ENCODE data around the gene FAM72B.
A peak's percentile ranks its signal among the peaks of the same experiment; 100 is the strongest.
"Not testable (repeated sequence)": the region's sequence is repeated elsewhere in the genome, so short reads cannot be mapped to it uniquely, and the experiment has no call there.

The FAM72B gene

DNA sequence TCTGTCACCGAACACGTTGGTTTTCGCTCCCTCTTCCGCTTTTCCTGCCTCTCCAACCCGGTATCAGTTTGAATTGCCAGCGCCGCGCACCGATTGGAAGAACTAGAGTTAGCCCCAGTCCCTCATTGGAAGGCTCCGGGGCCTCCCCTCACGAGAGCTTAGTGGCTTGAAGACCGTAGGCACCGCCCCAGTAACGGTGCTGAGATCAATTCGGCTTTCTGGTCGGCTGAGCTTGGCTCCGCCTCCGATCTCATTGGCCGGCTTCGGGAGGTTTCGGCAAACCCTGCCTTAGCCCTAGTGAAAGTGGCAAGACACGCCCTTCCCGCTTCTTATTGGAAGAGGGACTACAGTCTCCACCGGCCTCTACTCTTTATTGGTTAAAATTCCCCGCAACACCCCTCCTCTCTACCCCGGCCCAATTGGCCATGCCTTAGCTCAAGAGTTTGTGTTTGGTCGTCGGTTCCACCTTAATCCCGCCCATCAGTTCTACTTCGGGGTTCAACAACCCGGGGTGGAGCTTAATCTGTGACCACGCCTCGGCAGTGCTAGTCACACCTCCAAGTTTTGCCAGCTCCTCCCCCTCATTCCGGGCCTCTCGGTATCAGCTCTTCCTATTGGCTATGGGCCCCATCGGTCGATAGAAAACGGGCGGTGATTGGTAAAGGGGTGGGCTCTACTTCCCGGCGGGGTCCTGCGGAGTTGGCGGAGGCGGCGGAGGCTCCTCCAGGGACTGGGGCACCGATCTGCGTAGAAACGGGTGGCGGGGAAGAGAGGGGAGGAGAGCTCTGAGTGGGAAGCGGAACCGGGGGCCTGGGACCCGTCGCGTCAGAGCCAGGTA lies at the start of gene FAM72B, which contains the start of gene SRGAP2C:
Gene FAM72B (minus strand): TSS at position 51 of the 838 bp plus-strand sequence. CDS start 851 bp downstream, outside the sequence.
Gene SRGAP2C (plus strand): TSS at position 686 of the 838 bp plus-strand sequence. CDS start 2,472 bp downstream, outside the sequence.
- peak; percentile 100 for DNase-seq (ENCODE audit: low spot score)

DNA sequence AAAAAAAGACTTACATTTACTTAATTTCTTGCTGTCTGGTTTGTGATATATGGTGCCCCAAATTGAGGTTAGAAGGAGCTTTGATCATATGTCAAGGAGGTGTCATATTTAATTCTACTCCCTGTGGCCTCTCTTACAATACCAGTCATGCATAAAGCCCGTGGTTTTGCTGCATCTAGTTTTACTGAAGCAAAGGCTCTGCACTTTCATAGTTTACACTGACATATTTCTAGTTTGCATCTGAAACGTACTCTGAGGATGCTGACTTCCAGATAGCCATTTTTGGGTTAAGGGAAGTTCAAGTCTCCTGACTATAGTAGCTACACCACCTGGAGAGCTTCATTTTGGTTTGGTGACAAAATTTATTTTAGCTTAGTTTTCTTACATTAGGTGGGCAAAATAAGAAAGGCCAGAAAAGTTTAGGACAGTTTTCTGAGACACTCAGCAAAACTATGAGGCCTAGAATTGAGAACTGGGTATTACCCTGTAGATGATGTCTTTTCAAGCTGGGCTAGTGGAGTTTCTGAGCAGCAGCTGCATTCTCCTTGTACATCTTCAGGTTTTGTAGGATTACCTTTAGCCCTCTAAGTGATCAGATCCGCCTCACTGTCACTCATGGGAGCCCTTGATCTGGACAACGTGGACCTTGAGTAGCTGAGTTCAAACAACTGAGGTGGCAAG lies 48.4 kb upstream of the FAM72B start:
- not testable (repeated sequence) for DNase-seq (ENCODE audit: low spot score)

DNA sequence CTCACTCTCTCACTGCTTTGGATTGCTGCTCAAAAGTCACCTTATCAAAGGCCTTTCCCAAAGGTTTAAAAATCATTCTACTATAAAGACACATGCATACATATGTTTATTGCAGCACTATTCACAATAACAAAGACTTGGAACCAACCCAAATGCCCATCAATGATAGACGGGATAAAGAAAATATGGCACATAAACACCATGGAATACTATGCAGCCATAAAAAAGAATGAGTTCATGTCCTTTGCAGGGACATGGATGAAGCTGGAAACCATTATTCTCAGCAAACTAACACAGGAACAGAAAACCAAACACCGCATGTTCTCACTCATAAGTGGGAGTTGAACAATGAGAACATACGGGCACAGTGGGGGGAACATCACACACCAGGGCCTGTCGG lies 46.5 kb upstream of the FAM72B start:
- DNase-seq (ENCODE audit: low spot score): not testable (repeated sequence)

DNA sequence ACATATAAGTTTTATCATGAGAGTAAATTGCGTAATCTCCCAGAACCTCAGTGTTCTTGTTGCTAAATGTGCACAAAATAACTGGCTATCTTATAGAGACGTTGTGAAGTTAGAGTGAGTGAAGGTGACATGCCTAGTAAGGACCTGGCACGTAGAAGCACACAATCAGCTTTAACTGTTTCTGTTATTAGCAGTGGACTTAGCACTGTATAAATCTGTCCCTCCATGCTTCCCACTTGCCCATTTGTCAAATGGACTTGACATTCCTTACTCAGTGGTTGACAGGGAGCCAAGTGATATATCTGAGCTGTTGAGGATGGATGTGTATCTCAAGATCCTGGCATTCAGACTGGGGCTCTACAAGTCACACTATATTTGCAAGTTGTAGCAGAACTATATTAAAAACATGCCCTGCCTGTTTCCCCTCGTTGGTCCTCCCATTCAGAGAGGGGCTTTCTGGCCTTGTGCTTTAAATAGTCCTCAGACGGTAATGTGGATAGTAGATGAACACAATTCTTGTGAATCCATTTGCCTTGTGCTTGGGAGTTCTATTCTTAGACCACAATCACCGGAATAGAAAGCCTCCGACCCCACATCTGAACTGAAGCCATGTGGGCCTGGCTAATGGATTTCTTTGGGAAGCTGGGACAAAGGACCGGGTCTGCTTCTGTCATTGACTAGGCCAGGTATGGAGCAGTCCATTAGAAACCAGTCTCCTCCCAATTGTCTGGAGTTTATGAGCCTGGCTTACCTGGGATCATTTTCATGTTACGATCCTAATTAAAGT lies 43.6 kb upstream of the FAM72B start:
- DNase-seq (ENCODE audit: low spot score): not testable (repeated sequence)

DNA sequence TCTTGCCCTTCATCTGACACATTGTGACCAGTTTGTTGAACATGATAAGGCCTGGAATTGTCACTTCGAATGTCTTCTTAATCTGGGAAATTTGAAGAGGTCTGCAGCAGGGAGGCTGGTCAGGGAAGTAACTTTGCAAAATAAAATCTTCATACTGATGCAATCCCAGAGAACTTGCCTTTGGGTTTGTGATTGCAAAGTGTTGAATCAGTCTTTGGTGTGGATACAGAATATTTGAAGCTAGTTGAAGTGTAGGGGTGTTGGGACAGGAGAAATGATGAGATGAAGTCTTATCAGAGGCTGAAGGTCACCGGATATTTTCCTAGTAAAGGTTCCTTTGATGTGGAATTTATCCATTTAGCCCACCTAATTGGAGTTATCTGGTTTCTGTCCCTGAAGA lies 42.8 kb upstream of the FAM72B start:
- DNase-seq (ENCODE audit: low spot score): not testable (repeated sequence)

DNA sequence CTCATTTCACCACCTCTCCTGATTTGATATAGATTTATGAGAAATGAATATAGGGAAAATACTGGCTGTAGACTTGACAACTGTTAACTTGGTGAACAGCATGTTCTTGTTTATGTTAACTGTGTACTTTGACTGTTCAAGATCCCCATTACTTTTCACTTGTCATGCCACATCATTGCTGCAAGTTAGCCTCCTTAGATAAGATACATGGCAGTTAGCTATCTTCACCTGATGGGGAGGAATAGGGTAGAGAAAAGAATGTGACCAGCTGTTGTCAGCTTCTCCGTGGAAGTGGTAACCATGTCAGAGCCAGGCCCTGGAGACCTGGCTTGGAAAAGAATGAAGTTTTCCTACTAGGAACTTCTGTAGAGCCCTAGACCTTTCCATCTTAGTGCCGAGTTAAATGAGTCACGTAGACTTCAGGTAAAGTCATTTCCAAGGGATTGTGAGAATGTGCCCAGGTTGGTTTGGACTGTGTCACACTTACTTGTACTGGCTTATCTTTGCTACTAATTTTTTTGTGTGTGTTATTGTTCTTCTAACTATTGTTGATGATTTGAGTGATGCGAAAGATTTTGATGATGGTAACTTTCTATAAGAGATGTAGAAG lies 42.3 kb upstream of the FAM72B start:
- DNase-seq (ENCODE audit: low spot score): not testable (repeated sequence)

DNA sequence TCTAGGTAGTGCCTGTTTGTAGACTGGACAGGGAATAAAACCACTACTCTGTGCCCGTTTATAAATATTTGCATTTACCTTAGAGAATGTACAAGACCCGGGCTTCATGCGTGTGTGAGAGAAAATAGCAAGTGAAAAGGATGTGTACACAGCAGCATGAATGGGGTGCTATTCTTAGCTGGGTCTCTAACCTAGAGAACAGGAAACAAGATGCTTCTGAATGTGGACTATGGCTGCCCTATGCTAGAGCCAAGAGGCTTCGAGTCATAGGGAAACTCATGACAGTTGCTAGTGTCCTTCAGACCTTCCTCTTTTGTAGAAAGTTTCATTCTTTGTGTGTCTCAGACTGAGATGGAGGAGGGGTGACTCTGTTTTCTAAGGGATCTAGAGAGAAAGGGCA lies 40.6 kb upstream of the FAM72B start:
- DNase-seq (ENCODE audit: low spot score): not testable (repeated sequence)

DNA sequence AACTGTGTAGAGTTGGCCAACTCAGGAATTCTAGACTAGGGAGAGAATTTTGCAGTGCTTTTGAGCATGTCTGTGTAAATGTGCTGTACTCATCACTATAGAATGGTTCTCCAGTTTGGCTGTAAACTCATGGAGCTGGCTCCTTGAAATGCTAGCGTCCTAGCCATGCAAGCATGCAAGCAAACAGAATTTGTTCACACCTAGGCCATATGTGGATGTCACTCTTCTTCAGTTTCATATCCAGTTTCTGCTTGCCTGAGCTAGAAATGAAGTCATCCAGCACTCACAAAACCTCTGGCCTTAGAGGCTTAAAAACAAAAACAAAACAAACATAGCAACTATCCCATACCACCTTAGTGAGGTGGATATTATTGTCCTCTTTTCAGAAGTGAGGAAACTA lies 37.6 kb upstream of the FAM72B start:
- DNase-seq (ENCODE audit: low spot score): not testable (repeated sequence)

DNA sequence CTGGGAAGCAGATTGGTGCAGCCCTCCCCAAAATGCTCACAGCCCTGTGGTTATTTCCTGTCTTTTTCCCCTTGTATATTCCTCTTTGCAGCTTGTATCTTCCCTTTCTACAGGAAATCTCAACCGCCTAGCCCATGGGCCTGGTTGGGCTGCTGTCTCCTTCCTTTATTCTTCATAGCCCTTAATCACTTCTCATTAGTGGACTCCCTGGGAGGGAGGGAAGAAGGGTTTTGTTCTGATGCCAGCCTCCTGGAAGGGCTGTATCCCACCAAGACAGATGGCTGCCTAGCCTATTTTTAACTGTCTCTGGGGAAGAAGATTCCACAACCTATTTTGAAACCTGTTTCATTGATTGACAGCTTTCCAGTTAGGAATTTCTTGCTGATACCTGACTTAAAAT lies 32.5 kb upstream of the FAM72B start:
- DNase-seq (ENCODE audit: low spot score): not testable (repeated sequence)

DNA sequence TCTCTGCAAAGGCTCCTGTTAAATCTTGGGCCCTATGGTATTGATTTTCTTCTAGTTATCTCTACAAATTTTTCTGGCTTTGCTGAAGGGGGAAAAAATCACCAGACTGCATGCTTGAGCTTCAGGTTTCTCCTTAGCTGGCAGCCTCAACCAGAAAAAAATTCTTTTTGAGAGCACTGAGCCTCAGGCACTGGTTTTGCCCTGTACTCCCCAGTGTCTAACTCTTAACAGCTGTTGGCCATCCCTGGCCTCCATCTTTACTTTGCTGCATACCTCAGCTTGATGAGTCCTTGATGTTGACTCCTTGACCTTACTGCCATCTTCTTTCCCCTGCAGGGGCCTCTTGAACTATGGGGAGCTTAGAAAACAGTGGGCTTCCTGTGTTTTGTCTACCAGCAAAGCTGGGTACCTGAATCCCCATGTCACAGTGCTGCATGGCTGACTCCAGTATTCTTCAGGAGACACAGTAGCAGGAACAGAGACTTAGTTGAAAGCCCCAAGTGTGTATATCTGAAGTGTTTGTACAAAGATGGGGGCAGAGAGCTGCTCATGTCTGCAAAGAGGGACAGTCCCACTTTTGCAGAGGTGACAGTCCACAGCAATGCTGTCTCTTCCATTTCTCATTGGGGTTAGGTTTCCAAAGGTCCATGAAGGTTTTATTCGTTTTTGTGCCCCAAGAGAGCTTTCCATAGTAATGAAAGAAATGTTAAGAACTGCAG lies 31.7 kb upstream of the FAM72B start:
- DNase-seq (ENCODE audit: low spot score): not testable (repeated sequence)

DNA sequence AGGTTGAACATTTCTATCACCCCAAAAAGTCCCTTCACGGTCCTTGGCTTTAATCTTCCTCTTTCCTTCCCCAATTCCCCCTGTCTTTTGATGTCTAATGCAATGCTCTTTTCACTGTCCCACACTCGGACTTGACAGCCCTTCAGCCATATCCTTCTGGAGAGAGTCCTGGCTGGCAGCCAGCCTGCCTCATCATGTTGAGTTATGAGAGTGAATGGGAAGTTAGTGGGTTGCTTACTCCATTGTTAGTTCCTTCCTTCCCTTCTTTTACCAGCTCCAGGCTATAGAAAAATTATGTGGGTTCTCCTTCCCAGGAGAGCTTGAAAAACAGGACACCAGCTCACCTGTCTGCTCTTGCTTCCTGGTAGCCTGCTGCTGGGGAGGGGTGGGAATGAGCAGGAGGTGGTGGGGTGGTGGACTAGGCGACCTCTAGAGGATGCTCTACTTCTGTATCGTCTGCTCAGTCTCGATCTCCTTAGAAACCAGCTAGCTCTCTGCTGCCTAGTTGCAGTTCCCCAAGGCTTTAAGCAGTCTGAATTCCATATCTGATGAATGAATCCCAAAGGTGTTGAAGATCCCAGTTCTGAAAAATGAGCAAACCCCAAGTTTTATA lies 30.5 kb upstream of the FAM72B start:
- DNase-seq (ENCODE audit: low spot score): not testable (repeated sequence)

DNA sequence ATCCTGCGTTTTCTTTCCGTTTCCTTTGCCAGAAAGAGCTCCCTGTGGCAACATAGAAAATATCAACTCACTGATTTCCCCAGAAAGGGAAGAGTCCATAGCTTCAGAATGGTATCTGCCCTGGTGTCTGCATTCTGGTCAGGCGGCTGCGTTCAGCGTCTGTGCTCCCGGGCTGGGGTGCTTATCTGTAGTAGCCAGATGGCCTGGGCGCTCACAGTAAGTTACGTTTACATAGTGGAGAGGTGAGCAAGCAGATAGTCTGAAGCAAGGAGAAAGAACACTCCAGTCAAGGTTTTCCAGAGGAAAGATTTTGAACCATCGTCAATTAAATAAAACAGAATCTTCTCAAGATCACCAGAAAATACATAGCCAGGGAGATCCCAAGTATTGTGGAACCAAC lies 29.4 kb upstream of the FAM72B start:
- DNase-seq (ENCODE audit: low spot score): not testable (repeated sequence)

DNA sequence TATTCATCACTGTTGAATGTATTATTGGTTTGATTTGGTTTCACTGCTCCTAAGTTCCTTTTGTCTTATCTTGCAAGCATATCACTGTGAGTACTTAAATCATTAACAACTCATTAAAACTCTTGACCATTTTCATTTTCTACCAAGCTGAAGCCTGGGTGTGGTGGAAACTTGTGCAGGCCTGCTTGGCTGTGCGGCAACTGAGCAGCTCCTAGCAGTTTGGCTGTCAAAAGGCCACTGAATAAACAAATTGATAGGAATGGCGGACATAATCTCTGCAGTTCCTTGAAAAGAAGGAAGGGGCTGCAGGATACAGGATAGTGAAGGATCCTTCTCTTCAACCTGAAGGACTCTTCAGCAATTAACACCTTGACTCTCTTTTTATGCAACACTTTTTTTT lies 26.6 kb upstream of the FAM72B start:
- not testable (repeated sequence) for DNase-seq (ENCODE audit: low spot score)

DNA sequence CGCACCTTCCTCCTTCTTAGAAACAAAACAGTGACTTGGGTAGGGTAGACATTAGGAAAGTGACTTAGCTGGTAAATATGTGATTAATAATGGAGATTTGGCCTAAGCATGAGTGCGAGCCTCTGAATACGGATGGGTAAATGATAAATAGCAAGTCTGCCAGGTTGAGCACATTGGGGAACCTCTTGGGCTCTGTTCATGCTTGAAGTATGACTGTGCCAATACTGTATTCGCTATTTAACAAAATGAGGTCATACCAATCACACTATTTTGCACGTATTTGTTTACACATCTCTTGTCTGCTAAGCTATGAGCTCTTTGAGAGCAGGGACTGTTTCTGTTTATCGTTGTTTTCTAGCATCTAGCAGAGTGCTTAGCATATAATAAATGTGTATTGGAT lies 24.2 kb upstream of the FAM72B start:
- DNase-seq (ENCODE audit: low spot score): peak; percentile 58

DNA sequence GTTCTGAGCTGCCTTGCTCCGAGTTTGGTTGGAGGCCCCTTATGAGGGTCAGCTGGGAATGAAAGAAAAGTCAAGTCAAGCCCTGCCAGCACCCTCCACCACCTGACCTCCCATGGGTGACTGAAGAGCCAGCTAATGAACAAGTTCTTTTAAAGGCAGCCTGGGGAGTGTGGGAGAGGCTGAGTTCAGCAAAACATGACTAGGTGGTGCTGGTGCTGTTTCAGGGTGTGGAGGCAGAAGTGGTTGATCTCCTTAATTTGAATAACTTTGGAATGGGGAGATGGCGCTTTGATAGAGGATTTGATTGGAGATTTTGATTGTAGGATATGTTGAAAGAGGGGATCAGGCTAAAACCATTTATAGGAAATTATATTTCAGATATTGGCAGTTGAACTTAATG lies 23.2 kb upstream of the FAM72B start:
- DNase-seq (ENCODE audit: low spot score): not testable (repeated sequence)

DNA sequence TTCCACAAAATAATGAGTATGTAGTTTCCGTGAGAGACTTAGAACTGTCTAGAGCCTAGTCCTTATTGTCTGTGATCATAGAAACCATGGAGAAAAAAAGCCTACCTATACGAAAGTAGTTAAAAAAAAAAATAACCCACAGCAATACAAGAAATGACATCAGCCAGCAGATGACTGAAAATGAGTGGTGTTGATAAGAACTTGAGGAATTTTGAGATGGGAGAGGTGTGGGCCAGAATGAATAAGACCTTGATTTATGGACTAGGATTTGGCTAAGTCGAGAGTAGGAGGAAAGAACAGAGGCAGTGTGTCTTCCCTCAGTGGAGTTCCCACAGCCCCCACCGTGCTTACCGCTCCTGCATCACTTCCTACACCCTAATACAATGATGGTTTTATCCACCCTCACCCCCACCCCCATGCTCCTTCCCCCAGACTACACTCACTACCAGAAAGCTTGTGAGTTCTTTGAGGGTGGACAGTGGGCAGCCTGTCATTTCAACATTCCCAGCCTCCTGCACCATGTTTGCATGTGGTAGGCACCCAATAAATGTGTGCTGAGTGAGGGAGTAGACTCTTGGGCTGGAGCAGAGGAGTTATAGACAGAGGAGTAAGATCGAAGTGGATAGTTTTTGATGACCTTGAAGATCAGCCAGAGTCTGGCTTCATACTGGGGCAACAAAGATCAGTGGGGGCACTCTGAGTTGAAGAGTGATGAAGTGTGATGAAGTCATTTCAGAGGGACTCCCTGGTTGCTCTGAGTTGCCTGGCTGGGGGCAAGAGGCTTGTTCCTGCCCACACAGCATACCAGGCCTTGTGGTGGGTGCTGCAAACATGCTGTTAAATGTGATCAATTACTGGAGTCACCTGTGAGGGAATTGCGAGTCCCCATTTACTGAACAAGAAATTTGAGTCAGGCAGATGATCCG lies 21.9 kb upstream of the FAM72B start:
- DNase-seq (ENCODE audit: low spot score): peak; percentile 1

DNA sequence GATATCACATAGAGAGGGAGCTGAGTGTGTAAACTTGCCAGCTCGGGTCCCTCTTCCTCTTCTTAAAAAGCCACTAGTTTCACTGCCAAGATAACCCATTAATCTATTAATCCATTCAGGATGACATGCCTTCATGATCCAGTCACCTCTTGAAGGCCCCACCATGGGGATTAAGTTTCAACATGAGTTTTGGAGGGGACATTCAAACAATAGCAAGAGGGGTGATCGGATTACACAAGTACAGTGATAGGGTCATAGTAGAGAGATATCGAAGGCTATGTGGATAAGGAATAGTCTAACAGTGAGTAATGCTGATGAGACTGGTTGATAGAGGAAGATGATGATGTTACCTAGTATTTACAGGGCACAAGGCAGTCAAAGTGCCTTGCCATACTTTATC lies 18.8 kb upstream of the FAM72B start:
- peak; percentile 0 for DNase-seq (ENCODE audit: low spot score)

DNA sequence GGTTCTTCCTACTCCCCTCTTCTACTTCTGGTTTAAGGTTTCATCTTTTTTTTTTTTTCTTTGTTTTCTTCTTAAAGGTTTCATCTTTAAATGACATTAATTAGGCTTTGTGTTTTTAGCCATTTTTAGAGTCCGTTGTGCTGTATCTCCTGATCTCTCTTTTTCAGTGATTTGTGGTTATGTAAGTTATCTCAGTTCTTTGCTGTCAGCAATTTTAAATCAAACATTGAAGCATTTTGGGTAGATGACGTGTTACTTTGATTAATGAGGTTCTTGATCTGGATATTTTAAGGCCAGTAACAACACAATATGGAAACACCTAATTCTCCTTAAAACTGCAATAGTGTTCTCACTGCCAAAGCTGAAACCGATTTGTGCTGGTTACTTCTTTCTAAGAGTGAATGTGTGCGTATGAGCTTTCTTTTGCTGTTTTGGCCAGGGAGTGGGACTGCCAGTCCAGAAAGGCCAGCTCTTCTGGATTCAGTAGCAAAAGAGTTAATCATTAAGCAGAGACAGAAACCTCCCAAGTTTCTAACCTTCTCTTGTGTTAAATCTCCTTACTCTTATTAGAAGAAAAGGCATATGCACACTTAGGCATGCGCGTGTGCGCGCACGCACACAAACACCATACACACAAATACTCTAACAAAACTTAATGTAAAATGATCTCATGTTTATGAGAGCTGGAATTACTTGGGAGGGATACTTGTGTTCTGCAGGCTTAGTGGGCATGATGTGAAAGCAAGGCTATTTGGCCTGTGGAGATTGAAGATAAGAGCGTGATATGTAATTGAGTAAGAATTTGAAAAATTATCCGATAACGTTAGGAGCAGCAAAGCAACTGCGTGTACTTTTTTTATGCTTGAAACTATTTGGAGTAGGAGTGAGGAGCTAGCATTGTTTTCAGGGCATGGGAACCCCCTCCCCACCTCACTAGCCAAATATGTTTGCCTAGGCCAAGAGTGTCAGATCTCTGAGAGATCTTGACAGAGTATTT lies 17.1 kb upstream of the FAM72B start:
- DNase-seq (ENCODE audit: low spot score): peak; percentile 25

Data from kidney tubule cell (primary cell).